Esophagus squamous epithelium (tissue), 5 donors: ENCODE results near the gene GPNMB. TPM values are rescaled to one million over a fixed set of nuclear protein-coding genes. Genes with fewer than 3 reads are reported as not detected.

Experiments
- DNase-seq: peaks from one replicate; lab custom pipeline; 2025; lab: John Stamatoyannopoulos, UW
- H3K27ac ChIP-seq, 4 donors: fragments of 200-600 bp; sonication (generic); one replicate each; pipeline ENCODE4 v1.5.1; 2016 to 2019; ENCODE audit warnings: mild to moderate bottlenecking in 1 of 4
- H3K27me3 ChIP-seq, 4 donors: fragments of 200-600 bp; sonication (generic); 1 replicate in 3 of 4; 2 replicates in 1 of 4; pipeline versions ENCODE4 v1.5.1 to v1.6.0; 2017 to 2021; ENCODE audit warnings: antibody characterized with exemption in 1 of 4
- H3K36me3 ChIP-seq, 3 donors: fragments of 200-600 bp; sonication (generic); one replicate each; pipeline ENCODE4 v1.5.1; 2016 to 2019
- H3K4me1 ChIP-seq, 3 donors: fragments of 200-600 bp; sonication (generic); one replicate each; pipeline ENCODE4 v1.5.1; 2017 to 2019
- H3K4me3 ChIP-seq, 4 donors: fragments of 200-600 bp; sonication (generic); 1 replicate in 3 of 4; 2 replicates in 1 of 4; pipeline ENCODE4 v1.5.1; 2016 to 2019; ENCODE audit warnings: mild to moderate bottlenecking in 2 of 4, moderate library complexity in 1 of 4
- H3K9me3 ChIP-seq, 3 donors: fragments of 200-600 bp; sonication (generic); one replicate each; pipeline ENCODE4 v1.5.1; 2016 to 2019
- CTCF ChIP-seq, 6 experiments: fragments of 450-650 bp in 4 of 6; fragments of 200-600 bp in 2 of 6; sonication (generic) in 2 of 6; IDR thresholded peaks; one replicate each; pipeline ENCODE4 v1.5.1; 2016 to 2019; ENCODE audit warnings: antibody characterized with exemption in 6 of 6, mild to moderate bottlenecking in 4 of 6, moderate library complexity in 4 of 6
- POLR2A ChIP-seq, 4 donors: fragments of 450-650 bp; IDR thresholded peaks; one replicate each; pipeline ENCODE4 v1.6.1; 2017; ENCODE audit warnings: antibody characterized with exemption in 4 of 4, mild to moderate bottlenecking in 4 of 4, moderate library complexity in 3 of 4
- whole genome bisulfite sequencing, 2 donors: methylation state at CpG; one replicate each; pipeline ENCODE4 v1.1.5; 2018; 5-methylcytosine and 5-hydroxymethylcytosine counted together
- intact Hi-C: fragments of 100-400 bp; cut with DNase I; formaldehyde crosslinking; loops from one replicate; pipeline ENCODE4 v1.15.0; 2022
- total RNA-seq, 4 donors: library from RNA; depleted of rRNA; stranded (reverse); fragments of >200 nt; gene quantifications; one replicate each; pipeline ENCODE4 v1.1.0, GENCODE V29; 2016
- donor health status: DM: yes; HTN: yes; CAD: no.

Gene GPNMB
- total RNA-seq, 4 donors from 2014 or later = 34.5 to 187 (median 107) TPM

- Histone ChIP-seq H3K4me1 (no peaks in the 10 kb centered on the region), H3K36me3 (peaks cover 3 to 85% (median 5%) of the 10 kb centered on the region in 3 donors), H3K27ac (no peak overlapping the region), H3K27me3 (no peaks in the 10 kb centered on the region), H3K4me3 (no peak overlapping the region), H3K9me3 (no peaks in the 10 kb centered on the region)
- TF ChIP-seq CTCF (IDR thresholded peaks at IDR 0.05) = no peak
- TF ChIP-seq POLR2A (IDR thresholded peaks at IDR 0.05) = no peak
- WGBS, 2 donors = 80 to 100% methylated on average over 1 to 2 of the region's 2 CpGs
- intact Hi-C loops = no loop called here
- DNase-seq = no peak
Measured at GRCh38 chr7:23266918-23267317, 20.3 kb downstream of the GPNMB start.

DNA sequence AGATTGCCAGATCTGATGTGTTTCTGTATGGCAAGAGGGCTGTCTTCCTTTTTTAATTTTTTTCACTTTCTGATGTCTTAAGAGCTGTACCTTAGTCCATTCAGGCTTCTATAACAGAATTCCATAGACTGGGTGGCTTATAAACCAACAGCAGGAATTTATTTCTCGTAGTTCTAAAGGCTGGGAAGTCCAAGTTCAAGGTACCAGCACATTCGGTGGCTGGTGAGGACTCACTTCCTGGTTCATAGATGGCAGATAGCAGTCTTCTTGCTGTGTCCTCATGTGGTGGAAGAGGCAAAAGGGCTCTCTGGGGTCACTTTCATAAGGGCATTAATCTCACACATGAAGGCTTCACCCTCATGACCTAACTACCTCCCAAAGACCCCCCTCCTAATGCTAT is 20.8 kb downstream of the GPNMB start:
- peaks cover 3 to 89% (median 5%) of the 10 kb centered on the region in 3 donors for H3K36me3 ChIP-seq
- WGBS, 2 donors = 85 to 89% methylated on average over 2 of the region's 2 CpGs
- DNase-seq = no peak
- H3K27me3 ChIP-seq = no peaks in the 10 kb centered on the region
- no peaks in the 10 kb centered on the region for H3K9me3 ChIP-seq
- TF ChIP-seq CTCF (IDR thresholded peaks at IDR 0.05) = no peak
- TF ChIP-seq POLR2A (IDR thresholded peaks at IDR 0.05) = no peak
- H3K4me3 ChIP-seq = no peak overlapping the region
- H3K27ac ChIP-seq = no peak overlapping the region
- intact Hi-C loops = no loop called here
- H3K4me1 ChIP-seq = no peaks in the 10 kb centered on the region

GRCh38 chr7:23268167-23268566 is 21.6 kb downstream of the GPNMB start:
- no peak for TF ChIP-seq CTCF (IDR thresholded peaks at IDR 0.05)
- no peak for TF ChIP-seq POLR2A (IDR thresholded peaks at IDR 0.05)
- H3K4me3 ChIP-seq = no peak overlapping the region
- H3K36me3 ChIP-seq = peaks cover 3 to 89% (median 5%) of the 10 kb centered on the region in 3 donors
- intact Hi-C loops = no loop called here
- H3K4me1 ChIP-seq = peaks cover 0 to 5% (median 0%) of the 10 kb centered on the region in 3 donors
- H3K27ac ChIP-seq = no peak overlapping the region
- no peaks in the 10 kb centered on the region for H3K9me3 ChIP-seq
- H3K27me3 ChIP-seq = no peaks in the 10 kb centered on the region
- WGBS, 2 donors = 87 to 97% methylated on average over 2 of the region's 2 CpGs
- no peak for DNase-seq

GRCh38 chr7:23268746-23269145 is 22.2 kb downstream of the GPNMB start:
- Histone ChIP-seq H3K27ac (no peak overlapping the region), H3K4me3 (no peak overlapping the region), H3K36me3 (peaks cover 3 to 85% (median 5%) of the 10 kb centered on the region in 3 donors), H3K9me3 (no peaks in the 10 kb centered on the region), H3K4me1 (peaks cover 0 to 10% (median 0%) of the 10 kb centered on the region in 3 donors), H3K27me3 (no peaks in the 10 kb centered on the region)
- DNase-seq = no peak
- 64 to 79% methylated on average over 4 of the region's 4 CpGs for WGBS, 2 donors
- intact Hi-C loops = no loop called here
- TF ChIP-seq POLR2A (IDR thresholded peaks at IDR 0.05) (no peak), CTCF (IDR thresholded peaks at IDR 0.05) (no peak)

DNA sequence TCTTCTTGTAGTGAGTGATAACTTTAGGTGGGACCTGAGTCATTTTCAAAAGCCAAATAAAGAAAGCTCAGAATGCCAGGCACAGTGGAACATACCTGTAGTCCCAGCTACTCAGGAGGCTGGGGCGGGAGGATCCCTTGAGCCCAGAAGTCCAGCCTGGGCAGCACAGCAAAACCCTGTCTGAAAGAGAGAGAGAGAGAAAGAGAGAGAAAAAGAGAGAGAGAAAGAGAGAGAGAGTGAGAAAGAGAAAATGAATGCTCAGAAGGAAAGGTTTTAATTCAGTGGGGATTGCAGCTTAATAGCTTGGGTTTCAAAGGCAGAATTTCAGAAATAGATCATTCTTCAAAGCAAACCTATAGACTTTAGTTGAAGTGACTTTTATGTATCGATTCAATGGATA is 25.7 kb downstream of the GPNMB start:
- Histone ChIP-seq H3K9me3 (no peaks in the 10 kb centered on the region), H3K4me1 (peaks cover 0 to 10% (median 0%) of the 10 kb centered on the region in 3 donors), H3K27ac (no peak overlapping the region), H3K36me3 (peaks cover 0 to 74% (median 3%) of the 10 kb centered on the region in 3 donors), H3K27me3 (no peaks in the 10 kb centered on the region), H3K4me3 (no peak overlapping the region)
- TF ChIP-seq CTCF (IDR thresholded peaks at IDR 0.05) = no peak
- TF ChIP-seq POLR2A (IDR thresholded peaks at IDR 0.05) = no peak
- intact Hi-C loops = loop anchor here (10.0 kb wide), 1 partner anchor 203 kb away; the partner anchor contains the start of gene IGF2BP3
- DNase-seq = no peak
- WGBS, 2 donors = 83 to 98% methylated on average over 2 of the region's 2 CpGs
